GM18519 (cell line): ENCODE data around the gene CADM1.
"Not testable (repeated sequence)": the region's sequence is repeated elsewhere in the genome, so short reads cannot be mapped to it uniquely, and the experiment has no call there.

Source experiments
- ATAC-seq: cut with Tn5 transposase; IDR thresholded peaks from one replicate; pipeline ENCODE4 v1.9.1; 2021; ENCODE audit warnings: mild to moderate bottlenecking, moderate library complexity; ENCODE audit not compliant: unreplicated experiment, low FRiP score

Gene CADM1

DNA sequence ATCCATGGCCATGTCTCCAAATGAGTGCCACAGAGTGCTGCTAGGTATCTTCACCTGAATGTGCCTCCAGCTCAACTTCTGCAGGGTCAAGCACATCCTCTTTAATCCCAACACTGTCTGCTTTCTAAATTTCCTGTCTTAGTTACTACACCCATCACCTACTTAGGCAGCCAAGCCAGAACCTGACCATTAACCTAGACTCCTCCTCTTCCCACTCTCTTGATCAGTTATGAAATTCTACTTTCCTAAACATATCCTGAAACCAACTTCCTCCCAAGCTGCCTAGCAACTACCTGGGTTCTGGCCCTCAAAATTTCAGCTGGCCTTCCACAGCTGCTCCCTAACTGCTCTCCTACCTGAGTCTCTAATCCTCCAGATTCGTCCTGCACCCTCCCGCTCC is 22.7 kb downstream of the CADM1 start:
- no peak for ATAC-seq

DNA sequence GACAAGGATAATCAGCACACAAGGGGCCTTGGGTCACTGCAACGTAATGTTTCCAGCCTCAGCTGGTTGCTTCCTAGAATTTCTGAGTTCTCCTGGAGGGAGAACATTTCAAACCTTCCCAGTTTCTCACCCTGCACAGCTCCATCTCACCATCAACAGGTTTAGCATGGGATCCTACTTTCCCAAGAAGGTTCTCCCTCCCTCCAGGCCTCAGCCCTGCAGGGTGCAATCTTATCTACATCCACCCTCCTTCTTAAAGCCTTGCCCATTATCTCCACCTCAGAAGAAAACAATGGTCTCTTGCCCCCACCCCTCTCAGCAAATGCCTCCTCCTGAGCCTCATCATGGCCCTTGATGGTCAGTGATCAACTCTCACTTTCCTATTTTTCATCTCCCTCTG is 23.6 kb downstream of the CADM1 start:
- ATAC-seq, result no peak

DNA sequence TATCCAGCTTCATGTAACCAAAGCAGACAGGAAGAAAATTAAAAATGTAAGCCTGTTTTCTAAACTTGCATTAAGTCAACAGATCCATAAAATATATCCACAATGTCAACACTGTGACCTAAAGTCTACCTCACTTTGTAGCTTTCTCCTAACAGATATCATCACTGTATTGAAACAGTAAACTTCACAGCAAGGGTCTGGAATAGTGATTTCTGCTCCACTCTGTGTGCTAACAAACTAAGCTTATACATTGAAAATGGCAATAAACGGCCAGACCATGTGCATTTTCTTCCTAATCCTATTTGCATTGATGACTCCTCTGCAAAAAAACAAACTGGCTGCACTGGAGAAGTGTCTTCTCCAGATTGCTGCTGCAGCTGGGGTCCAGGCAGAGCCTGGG is 26.8 kb downstream of the CADM1 start:
- no peak for ATAC-seq

DNA sequence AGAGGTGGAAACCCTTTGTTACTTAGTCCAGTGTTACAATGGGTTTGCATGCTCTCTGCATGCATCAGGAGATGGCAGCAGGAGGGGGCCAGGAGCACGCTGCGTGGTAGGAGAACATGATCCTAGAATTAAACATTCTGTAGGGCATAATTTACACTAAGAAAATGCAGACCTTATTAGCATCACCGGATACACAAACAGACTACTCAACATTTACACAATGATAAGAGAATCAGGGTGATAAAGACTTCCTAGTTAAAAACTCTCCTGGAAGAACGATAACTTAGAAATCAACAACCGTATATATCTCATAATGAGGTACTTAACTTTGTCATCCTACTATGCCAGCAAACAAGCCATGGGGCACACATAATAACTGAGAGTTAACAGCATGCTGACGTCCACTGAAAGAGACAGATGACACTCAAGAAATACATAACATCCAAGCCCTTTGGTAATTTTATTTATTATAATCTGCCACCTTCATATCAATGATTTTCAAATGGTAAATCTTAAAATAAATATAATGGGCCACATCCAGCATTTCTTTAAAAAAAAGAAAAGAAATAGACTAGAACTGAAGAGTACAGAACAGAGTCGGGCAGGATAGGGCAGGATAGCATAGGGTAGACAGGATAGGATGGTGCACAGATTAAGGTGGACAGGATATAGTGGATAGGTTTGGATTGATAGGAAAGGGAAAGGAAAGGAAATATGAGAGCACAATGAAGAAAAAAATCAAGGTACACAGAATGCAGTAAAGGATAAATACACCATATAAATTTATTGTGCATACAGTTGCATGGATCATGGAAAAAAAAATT is 27.5 kb downstream of the CADM1 start:
- ATAC-seq, result no peak

DNA sequence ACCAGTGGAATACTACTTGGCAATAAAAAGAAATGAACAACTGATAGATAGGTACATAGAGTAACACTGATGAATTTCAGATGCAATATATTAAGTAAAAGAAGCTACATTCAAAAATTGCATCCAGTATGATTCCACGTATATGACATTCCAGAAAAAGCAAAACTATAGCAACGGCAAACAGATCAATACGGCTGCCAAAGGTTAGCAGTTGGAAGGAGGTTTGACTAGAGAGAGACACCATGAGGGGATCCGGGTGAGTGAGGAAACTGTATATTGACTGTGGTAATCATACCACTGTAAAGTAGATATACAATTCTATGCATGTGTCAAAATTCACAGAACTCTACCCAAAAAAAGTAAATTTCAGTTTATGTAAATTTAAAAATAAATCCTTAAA is 28.7 kb downstream of the CADM1 start:
- no peak for ATAC-seq

DNA sequence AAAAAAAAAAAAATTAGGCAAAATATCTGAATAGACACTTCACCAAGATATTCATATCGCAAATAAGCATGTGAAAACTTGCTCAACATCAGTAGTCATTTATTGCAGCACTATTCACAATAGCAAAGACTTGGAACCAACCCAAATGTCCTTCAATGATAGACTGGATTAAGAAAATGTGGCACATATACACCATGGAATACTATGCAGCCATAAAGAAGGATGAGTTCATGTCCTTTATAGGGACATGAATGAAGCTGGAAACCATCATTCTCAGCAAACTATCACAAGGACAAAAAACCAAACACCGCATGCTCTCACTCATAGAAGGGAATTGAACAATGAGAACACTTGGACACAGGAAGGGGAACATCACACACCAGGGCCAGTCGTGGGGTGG is 29.9 kb downstream of the CADM1 start:
- ATAC-seq, result not testable (repeated sequence)

DNA sequence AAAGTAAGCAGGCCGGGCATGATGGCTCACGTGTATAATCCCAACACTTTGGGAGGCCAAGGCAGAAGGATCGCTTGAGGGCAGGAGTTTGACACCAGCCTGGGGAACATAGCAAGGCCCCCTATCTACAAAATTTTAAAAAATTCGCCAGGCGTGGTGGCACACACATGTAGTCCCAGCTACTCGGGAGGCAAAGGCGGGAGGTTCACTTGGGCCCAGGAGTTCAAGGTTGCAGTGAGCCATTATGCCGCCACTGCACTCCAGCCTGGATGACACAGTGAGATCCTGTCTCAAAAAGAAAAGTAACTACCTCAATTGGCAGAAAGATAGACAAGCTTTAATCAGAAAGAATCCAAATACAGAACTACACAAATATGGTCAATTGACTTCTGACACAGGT is 31.0 kb downstream of the CADM1 start:
- no peak for ATAC-seq

DNA sequence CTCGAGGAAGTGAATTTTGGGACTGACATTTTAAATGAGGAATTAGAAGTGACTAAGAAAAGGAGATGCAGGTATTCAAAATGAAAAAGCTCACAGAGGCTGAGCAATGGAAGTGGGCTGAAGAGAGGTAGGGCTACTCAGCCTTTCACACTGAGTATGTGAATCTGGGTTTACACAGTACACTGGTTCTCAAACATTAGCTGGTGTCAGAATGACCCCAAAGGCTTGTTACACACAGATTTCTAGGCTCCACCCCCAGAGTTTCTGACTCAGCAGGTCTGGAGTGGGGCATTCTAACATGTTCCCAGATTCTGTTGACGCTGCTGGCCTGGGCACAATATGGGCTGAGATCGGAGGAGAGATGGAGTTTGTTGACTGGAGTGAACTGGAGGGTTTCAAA is 32.8 kb downstream of the CADM1 start:
- ATAC-seq, result peak; percentile 79

DNA sequence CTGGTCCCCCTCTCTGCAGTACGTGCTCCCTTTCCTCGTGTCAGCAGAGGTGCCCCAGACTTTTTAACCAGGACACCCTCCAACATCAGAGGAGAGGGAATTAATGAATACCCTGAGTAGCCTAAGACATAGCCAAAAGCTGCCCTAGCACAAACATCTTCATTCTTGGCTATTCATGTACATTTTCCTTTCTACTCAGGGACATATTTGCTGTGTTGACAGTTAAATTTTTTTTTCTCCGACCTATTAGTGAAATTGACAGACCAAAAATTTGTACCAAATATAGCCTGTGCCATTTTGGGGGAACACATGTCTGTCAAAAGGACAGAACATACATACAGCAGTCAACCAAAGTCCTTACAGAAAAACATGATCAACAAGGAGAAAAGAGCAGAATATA is 33.3 kb downstream of the CADM1 start:
- ATAC-seq, result no peak

DNA sequence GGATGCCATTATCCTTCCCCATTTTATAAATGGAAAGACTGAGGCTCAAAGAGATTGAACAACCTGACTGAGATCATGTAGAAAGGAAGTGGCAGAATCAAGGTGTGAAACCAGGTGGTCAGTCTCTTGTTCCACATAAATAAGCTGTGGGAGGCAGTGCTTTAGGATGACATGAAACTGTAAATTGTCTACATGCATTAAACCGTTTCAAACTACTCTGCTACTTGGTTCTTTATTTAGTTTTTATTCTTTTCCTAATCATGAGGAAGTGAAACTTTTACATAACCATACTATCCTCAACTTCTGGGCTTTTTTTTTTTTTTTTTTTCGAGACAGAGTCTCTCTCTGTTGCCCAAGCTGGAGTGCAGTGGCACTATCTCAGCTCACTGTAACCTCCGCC is 34.9 kb downstream of the CADM1 start:
- ATAC-seq, result peak; percentile 63

DNA sequence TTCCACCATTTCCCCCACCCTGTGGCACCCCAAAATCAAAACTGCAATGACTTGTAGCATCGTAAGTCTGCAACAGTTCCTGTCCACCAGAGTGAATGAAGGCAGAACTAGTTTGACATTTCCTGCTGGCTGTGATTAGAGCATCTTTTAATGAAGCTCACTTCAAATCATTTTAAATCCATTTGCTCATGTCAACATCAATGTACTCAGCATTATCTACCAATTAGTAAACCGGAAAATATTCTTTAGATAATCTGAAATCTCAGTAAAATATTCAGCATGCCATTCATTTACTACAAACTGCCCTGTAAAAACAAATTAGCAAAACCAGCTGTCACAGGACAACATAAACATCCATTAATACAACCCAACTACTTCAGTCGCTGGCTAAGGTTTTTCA is 38.1 kb downstream of the CADM1 start:
- ATAC-seq, result no peak

DNA sequence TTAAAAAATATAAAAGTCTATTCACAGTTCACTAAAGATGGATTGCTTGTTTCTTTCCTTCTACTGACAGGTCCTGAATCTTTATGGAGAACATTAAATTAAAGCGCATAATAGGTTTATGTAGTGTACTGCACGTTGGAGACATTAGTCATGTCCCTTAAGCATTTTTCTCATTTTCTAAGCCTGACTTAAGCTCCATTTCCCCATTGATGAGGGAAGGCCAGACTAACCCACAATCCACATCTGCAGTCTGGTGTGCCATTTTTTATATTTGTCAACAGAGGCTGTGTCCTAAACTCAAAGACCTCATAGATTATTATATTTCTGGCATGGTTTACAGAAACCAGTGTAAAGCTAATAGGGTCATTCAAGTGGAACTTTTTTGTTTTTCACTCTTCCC is 39.9 kb downstream of the CADM1 start:
- no peak for ATAC-seq

DNA sequence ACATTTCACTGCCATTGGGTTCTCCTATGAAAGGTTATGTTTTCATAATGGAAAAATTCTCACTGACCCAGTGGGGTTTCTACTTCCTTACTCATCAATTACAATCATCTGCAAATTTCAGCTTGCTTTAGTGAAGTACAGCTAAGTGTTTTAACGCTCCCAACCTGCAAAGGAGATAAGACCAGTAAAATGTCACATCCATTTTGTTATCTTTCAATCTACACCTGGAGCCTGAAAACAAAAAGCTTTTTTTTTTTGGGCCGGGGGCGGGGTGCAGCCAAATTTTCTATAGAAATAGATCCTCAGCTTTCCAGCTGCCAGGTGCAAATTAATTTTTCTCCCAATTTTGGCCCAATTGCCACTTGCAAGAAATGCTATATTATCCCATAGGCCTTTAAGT is 40.6 kb downstream of the CADM1 start:
- ATAC-seq, result no peak

DNA sequence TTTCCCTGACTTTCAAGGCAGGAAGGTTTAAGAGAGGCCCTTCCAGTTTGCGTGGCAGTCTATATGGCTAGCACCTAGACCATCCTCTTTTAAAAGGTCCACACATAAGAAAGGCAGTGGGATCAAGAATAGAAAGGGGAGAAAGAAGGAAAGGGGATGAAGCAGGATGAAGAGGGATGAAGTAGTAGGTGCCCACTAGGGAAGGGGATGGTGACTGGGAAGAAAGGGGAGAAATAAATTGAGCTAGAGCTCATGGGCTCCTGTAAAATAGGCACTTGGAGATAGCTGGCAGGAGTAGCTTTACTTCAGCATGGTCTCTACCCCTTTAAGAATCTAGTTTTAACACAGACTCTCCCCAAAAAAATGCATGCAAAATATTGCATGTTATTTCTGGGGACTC is 41.5 kb downstream of the CADM1 start:
- no peak for ATAC-seq

DNA sequence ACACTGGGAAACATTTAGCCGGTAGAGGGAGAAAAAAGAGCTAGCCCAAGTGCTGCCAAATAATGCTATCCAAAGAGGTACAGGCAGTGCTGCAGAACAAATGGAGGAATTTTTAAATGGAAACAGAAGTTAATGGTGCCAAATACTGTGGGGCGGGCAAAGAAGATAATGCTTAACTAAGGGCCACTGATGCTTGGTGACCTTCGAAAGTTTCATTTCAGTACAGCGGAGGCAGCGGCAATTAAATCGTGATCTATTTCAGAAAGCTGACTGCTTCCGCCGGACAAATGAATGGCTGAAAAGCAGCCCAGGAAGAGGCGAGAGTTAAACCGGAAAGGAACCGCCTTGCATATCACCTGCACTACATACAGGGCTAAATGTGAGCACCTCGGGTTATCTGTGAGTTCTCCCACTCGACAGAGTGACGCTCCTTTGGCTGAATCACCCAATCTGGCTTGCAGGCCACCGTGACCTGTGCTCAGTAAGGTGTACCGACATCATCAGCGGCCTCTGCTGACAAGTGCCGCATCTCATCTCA is 42.1 kb downstream of the CADM1 start:
- no peak for ATAC-seq

DNA sequence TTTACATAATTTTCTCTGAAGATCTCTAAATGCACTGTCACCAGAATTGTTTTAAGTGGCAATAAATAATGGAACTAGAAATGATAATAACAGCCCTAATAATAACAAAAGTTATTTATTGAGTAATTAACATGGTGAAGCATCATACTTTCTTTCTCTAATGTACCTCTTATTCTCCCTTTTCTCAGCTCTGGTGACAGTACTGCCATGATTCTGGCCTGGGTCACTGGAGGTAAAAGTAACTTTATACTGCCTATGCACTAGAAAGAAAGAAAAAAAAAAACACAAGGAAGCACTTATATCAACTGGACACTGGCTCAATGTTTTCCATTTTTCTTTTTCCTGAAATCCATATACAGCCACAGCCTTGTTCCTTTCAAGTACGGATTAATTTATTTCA is 43.7 kb downstream of the CADM1 start:
- ATAC-seq, result no peak

DNA sequence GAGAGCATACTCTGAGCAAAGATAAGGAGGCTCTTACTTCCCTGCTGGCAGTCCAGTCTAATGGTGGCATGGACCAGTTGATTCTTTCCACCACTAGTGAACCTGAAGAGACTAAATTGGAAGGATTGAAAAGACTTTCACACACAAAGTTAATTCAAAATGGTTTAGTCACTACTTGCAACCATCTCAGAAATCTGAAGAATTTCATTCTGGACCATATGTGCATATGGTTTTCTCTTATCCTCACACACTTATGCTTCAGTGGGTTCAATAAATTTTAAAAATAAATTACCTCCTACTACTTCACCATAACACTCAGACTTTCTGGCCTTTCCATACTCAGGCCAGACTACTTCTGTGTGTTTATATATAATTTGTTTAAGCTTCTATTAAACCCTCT is 44.7 kb downstream of the CADM1 start:
- no peak for ATAC-seq

DNA sequence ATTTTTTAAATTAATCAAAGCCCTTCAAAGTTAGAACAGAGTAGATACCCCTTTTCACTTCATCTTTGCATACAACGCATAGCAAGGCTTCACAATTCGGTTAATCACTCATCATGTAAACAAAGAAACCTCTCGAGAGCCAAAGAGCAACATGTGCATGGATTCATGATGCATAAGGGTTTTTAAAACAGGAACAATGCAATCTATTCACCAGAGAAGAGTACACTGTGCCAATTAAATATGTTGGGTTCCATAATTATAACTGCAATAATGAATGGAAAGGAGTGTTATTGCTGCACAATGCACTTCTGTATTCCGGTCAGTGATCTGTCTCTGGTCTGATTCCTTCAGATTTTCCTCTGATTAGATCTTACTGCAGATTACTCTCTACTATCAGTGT is 45.3 kb downstream of the CADM1 start:
- no peak for ATAC-seq

DNA sequence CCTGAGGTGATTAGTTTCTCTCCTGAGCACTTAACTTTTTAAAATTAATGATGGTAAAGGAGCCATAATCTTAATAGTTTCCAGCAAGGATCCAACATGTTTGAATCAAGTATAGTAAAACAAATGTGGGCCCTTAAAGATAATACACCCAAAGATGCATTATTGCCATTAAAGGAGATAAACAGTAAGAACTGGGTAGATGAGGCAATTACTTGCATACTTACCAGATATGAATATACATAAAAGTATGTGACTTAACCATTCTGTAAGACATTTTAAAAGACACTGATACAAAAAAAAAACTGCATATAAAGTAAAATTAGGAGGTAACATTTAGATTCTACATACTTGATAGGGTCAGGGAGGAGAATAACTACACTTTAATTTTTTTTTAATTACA is 48.2 kb downstream of the CADM1 start:
- ATAC-seq, result no peak

DNA sequence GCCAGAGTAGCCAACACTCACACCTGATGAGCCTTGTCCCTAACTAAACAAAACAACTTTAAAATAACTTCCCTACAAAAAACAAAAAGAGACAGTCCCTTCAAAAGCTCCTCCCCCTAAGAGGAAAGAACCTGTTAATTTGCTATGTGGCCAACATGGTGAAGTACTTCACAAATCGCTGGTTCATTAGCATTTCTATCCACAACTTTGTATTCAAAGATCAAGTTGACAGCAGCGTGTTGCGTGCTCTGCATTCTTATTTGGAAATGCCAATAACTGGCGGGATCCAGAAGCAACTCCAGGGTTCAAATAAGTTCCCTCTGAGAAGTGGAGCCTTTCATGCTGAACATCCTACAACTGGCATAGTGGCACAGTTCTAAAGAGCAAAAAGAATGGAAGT is 48.6 kb downstream of the CADM1 start:
- no peak for ATAC-seq

DNA sequence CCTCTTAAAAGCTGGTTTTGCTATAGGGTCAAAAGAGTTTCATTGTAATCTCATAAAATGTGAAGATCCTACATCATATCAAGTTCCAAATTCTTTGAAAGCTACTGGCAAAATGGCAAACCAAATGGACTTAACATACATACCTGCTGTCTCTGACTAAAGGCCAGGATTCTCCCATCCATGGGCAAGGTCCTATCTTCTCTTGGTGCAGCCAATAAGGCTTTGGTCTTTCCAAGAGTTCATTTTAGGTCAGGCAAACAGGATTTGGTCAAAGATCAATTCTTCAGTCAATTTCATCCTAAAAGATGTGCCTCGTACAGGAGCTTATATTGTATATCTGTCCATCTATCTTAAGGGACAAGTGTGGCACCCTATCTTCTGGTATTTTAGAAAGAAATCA is 49.7 kb downstream of the CADM1 start:
- no peak for ATAC-seq

DNA sequence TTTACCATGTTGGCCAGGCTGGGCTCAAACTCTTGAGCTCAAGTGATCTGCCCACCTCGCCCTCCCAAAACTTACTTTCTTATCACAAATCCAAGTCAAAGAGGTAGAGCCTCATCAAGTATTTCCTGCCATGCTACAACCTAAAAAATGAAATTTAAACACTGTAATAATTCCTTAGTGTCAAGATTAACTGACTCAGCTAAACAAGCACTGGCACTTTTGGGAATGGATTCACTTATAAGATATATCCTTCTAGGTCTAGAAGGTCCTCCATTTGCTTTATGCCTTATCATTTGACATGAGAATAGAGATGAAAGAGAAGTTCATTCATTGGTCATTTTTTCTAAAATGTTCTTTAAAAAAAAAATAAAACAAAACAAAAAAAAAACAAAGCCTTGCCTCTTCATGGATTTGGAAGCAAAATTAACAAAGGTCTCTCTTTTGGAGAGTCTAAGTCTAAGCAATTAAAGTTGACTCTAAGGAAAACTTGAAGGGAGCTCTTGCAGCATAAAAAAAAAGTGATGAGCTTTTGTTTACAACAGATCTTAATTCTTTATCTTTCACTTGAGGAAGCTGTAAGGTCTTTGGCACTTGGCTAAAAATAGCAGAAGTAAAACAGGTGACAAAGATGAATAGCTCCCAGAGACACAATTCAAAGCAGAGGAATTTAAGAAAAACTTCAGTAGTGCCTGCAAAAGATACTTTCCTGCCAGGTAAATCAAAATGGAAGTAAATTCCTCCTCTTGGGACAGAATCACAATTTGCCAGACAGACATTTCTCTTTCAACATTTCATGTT is 50.3 kb downstream of the CADM1 start:
- no peak for ATAC-seq
